Nephron progenitor cell (in vitro differentiated cells): ENCODE results near the gene SPEM3.

Experiments used
- DNase-seq: peaks from one replicate; pipeline ENCODE4 v3.0.0; 2021
- H3K27ac Mint-ChIP-seq: 2 replicates; pipeline ENCODE4 v1.8.0; 2021; ENCODE audit warnings: mild to moderate bottlenecking, moderate library complexity, mixed read lengths
- H3K27me3 Mint-ChIP-seq: 2 replicates; pipeline ENCODE4 v1.8.0; 2021; ENCODE audit warnings: mild to moderate bottlenecking, low read depth, mixed read lengths; ENCODE audit not compliant: poor library complexity
- H3K36me3 Mint-ChIP-seq: 2 replicates; pipeline ENCODE4 v1.8.0; 2021; ENCODE audit warnings: low read depth, mixed read lengths
- H3K4me1 Mint-ChIP-seq: 2 replicates; pipeline ENCODE4 v1.8.0; 2021; ENCODE audit warnings: mixed read lengths
- H3K4me3 Mint-ChIP-seq: 2 replicates; pipeline ENCODE4 v1.8.0; 2021; ENCODE audit warnings: mild to moderate bottlenecking, moderate library complexity, mixed read lengths
- H3K9me3 Mint-ChIP-seq: 2 replicates; pipeline ENCODE4 v1.8.0; 2021; ENCODE audit warnings: mild to moderate bottlenecking, moderate library complexity, mixed read lengths
- CTCF ChIP-seq: fragments of 200-600 bp; sonication (generic); IDR thresholded peaks from 2 replicates; pipeline ENCODE4 v1.5.0; 2021; ENCODE audit warnings: antibody characterized with exemption

The SPEM3 gene

DNA sequence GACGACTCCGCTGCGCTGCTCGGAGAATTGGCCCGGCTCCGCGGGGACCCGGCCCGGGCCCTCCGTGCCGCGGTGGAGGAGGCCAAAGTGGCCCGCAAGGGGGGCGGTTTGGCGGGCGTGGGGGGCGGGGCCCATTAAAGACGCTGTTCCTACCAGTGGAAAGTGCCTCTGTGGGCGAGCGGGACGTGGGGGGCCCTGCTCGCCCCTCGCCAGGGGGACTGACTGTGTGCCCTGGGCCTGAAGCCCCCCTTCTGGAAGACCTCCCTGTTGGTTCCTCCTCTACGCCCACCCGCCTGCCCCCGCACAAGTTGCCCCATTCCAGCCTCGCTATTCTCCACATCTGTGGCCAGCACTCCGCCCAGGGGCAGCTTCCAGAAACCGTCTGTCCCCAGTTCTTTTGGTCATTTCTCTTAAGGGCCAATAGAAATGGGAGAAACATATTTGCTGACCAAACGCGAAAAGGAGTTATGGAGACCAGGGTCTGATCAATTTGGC lies 8.8 kb downstream of the SPEM3 start:
- Mint-ChIP-seq H3K27me3 (peaks cover 55% of the 10 kb centered on the region), H3K4me1 (peaks cover 54% of the 10 kb centered on the region), H3K27ac (no peak overlapping the region), H3K36me3 (no peaks in the 10 kb centered on the region), H3K9me3 (no peaks in the 10 kb centered on the region), H3K4me3 (peak overlapping the region; percentile 86)
- DNase-seq: no peak
- no peak for TF ChIP-seq CTCF

- no peaks in the 10 kb centered on the region for H3K36me3 Mint-ChIP-seq
- H3K4me1 Mint-ChIP-seq: peaks cover 57% of the 10 kb centered on the region
- H3K27ac Mint-ChIP-seq: no peak overlapping the region
- no peaks in the 10 kb centered on the region for H3K9me3 Mint-ChIP-seq
- peak; percentile 86 for DNase-seq
- H3K27me3 Mint-ChIP-seq: peaks cover 59% of the 10 kb centered on the region
- no peak for TF ChIP-seq CTCF
- H3K4me3 Mint-ChIP-seq: peak overlapping the region; percentile 82
Measured at GRCh38 chr17:7437950-7438614, 9.4 kb downstream of the SPEM3 start.

- H3K27ac Mint-ChIP-seq: no peak overlapping the region
Measured at GRCh38 chr17:7438656-7439460, 10.2 kb downstream of the SPEM3 start.

GRCh38 chr17:7439462-7440112 lies 10.9 kb downstream of the SPEM3 start, which contains the start of gene FGF11:
FGF11 (plus strand) TSS chr17:7439512; CDS start chr17:7439621, 109 bp downstream.
- Mint-ChIP-seq H3K9me3 (no peaks in the 10 kb centered on the region), H3K36me3 (no peaks in the 10 kb centered on the region), H3K4me3 (peak within 1 kb of the TSS; percentile 95), H3K27ac (peak within 1 kb of the TSS; percentile 99), H3K4me1 (peaks cover 65% of the 10 kb centered on the region), H3K27me3 (peaks cover 66% of the 10 kb centered on the region)
- no peak for TF ChIP-seq CTCF
- peak; percentile 46 for DNase-seq

More at GRCh38 chr17:7438656-7439460, 10.2 kb downstream of the SPEM3 start:
- H3K4me1 Mint-ChIP-seq: peaks cover 58% of the 10 kb centered on the region
- DNase-seq: no peak
- TF ChIP-seq CTCF: no peak
- no peaks in the 10 kb centered on the region for H3K9me3 Mint-ChIP-seq
- peak overlapping the region; percentile 82 for H3K4me3 Mint-ChIP-seq
- H3K27me3 Mint-ChIP-seq: peaks cover 67% of the 10 kb centered on the region
- no peaks in the 10 kb centered on the region for H3K36me3 Mint-ChIP-seq

DNA sequence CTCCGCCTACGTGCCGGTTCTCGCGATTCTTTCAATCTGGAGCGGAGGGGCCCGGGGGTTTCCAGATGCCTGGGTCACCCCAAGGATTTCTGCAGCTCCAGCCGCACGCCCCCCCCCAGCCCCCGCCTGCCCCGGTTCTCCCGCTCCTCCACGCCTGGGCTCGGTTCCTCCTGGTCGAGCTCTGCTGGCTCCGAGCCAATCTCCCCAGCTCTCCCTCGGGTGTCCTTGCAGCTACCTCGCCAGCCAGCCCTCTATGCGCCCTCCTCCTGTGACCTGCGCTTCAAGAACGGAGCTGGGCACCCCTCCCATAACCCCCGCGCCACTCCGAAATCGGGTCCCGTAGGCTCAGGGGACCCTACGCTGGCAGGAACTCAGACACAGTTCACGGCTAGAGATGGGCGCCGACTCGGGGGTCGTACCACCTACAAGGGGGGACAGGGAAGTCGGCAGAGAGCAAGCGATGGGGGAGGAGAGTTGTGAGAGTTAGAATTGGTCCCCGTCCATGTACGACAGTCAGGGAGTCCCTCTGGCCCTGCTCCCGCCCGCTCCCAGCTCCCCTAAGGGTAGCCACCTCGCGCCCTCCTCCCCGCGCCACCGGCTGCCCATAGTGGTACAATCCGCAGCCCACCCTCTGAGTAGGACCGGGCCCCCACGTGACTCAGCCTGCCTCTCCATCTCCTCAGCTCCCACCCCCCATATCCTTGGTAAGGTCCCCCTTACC lies 11.6 kb downstream of the SPEM3 start:
- no peak for TF ChIP-seq CTCF
- Mint-ChIP-seq H3K27me3 (peaks cover 65% of the 10 kb centered on the region), H3K4me1 (peaks cover 68% of the 10 kb centered on the region), H3K27ac (peak overlapping the region; percentile 99), H3K36me3 (no peaks in the 10 kb centered on the region), H3K4me3 (peak overlapping the region; percentile 95), H3K9me3 (no peaks in the 10 kb centered on the region)
- peak; percentile 70 for DNase-seq
